NCI-H146 treated with DMSO at 0.1 percent for 48 hours (cell line): ENCODE data around the gene SEC24C.
"Not testable (repeated sequence)": the region's sequence is repeated elsewhere in the genome, so short reads cannot be mapped to it uniquely, and the experiment has no call there.

Experiments
- DNase-seq: peaks from one replicate; lab custom pipeline; 2025; ENCODE audit not compliant: unreplicated experiment; lab: John Stamatoyannopoulos, UW

The SEC24C gene

GRCh38 chr10:73743905-73744663 is at the start of gene SEC24C:
Gene SEC24C, plus strand, starts transcription at chr10:73744372. Its CDS starts 2,461 bp downstream, at chr10:73746833.
- DNase-seq, result peak; percentile 96

GRCh38 chr10:73695302-73695701 is 48.9 kb upstream of the SEC24C start:
- not testable (repeated sequence) for DNase-seq

GRCh38 chr10:73697675-73698159 is 46.5 kb upstream of the SEC24C start, which contains the start of gene AGAP5:
Gene AGAP5, minus strand, starts transcription at chr10:73698109. Its CDS starts 354 bp downstream, at chr10:73697755.
- not testable (repeated sequence) for DNase-seq

- DNase-seq, result not testable (repeated sequence)
These were observed 45.4 kb upstream of the SEC24C start for GRCh38 chr10:73698819-73699218.

GRCh38 chr10:73703924-73704323 is 40.2 kb upstream of the SEC24C start:
- DNase-seq, result not testable (repeated sequence)

GRCh38 chr10:73705506-73706072 is 38.6 kb upstream of the SEC24C start:
- DNase-seq, result not testable (repeated sequence)

- not testable (repeated sequence) for DNase-seq
These were observed 37.7 kb upstream of the SEC24C start for GRCh38 chr10:73706488-73706887.

GRCh38 chr10:73707628-73708027 is 36.5 kb upstream of the SEC24C start:
- not testable (repeated sequence) for DNase-seq

- DNase-seq, result not testable (repeated sequence)
These were observed 36.0 kb upstream of the SEC24C start for GRCh38 chr10:73708122-73708521.

- not testable (repeated sequence) for DNase-seq
These were observed 32.5 kb upstream of the SEC24C start for GRCh38 chr10:73711683-73712082.

- not testable (repeated sequence) for DNase-seq
These were observed 30.3 kb upstream of the SEC24C start for GRCh38 chr10:73713912-73714311.

- DNase-seq, result not testable (repeated sequence)
These were observed 29.7 kb upstream of the SEC24C start for GRCh38 chr10:73714483-73714882.

GRCh38 chr10:73715179-73716156 is 28.7 kb upstream of the SEC24C start:
- DNase-seq, result not testable (repeated sequence)

GRCh38 chr10:73716251-73716650 is 27.9 kb upstream of the SEC24C start:
- no peak for DNase-seq

GRCh38 chr10:73717556-73717955 is 26.6 kb upstream of the SEC24C start:
- DNase-seq, result no peak

- not testable (repeated sequence) for DNase-seq
These were observed 23.6 kb upstream of the SEC24C start for GRCh38 chr10:73720561-73720960.

- DNase-seq, result no peak
These were observed 20.7 kb upstream of the SEC24C start for GRCh38 chr10:73723516-73723915.

GRCh38 chr10:73729781-73730152 is 14.4 kb upstream of the SEC24C start:
- not testable (repeated sequence) for DNase-seq

GRCh38 chr10:73730153-73730906 is 13.8 kb upstream of the SEC24C start:
- DNase-seq, result peak; percentile 66
